OCI-LY3 (cell line): ENCODE measurements around the gene SFT2D3.

Experiments used
- H2AFZ ChIP-seq: fragments of 200-600, 300-600 bp; shearing (Covaris generic); 2 replicates; pipeline ENCODE4 v1.6.0; 2014; ENCODE audit warnings: antibody characterized with exemption, low read depth, low read length
- H3K27ac ChIP-seq: fragments of 200-600, 300-600 bp; sonication (generic); 2 replicates; pipeline ENCODE4 v1.5.1; 2014; ENCODE audit warnings: mild to moderate bottlenecking, low read length, moderate library complexity, mixed read lengths
- H3K27me3 ChIP-seq: fragments of 200-600, 300-600 bp; sonication (generic); 2 replicates; pipeline ENCODE4 v1.6.1; 2014; ENCODE audit warnings: low read depth, low read length, mixed read lengths
- H3K36me3 ChIP-seq: fragments of 200-600, 300-600 bp; sonication (generic); replicated peaks from 2 replicates; pipeline ENCODE3; 2014; ENCODE audit warnings: low read depth, low read length, mixed read lengths
- H3K4me1 ChIP-seq: fragments of 300-600, 200-600 bp; sonication (generic); 2 replicates; pipeline ENCODE4 v1.6.1; 2014; ENCODE audit warnings: low read length, mixed read lengths
- H3K4me2 ChIP-seq: fragments of 200-600, 300-600 bp; sonication (generic); 2 replicates; pipeline ENCODE4 v1.6.1; 2014; ENCODE audit warnings: low read length, mixed read lengths
- H3K4me3 ChIP-seq: fragments of 300-600, 200-600 bp; sonication (generic); 2 replicates; pipeline ENCODE4 v1.5.1; 2014; ENCODE audit warnings: antibody characterized with exemption, mild to moderate bottlenecking, low read length, moderate library complexity
- H3K79me2 ChIP-seq: fragments of 300-600, 200-600 bp; shearing (Covaris generic); 2 replicates; pipeline ENCODE4 v1.6.1; 2014; ENCODE audit warnings: mild to moderate bottlenecking, low read length, mixed read lengths
- H3K9ac ChIP-seq: fragments of 300-600, 200-600 bp; shearing (Covaris generic); 2 replicates; pipeline ENCODE4 v1.6.0; 2014; ENCODE audit warnings: mild to moderate bottlenecking, low read length, moderate library complexity
- H3K9me3 ChIP-seq: fragments of 200-600, 300-600 bp; shearing (Covaris generic); 2 replicates; pipeline ENCODE4 v1.6.1; 2014; ENCODE audit warnings: low read length, mixed read lengths; ENCODE audit not compliant: insufficient read depth
- H4K20me1 ChIP-seq: fragments of 200-600, 300-600 bp; sonication (generic); 2 replicates; pipeline ENCODE4 v1.6.1; 2016; ENCODE audit warnings: low read length, mixed read lengths; ENCODE audit not compliant: insufficient read depth
- EZH2phosphoT487 ChIP-seq: fragments of 200-600 bp; shearing (Covaris generic); IDR thresholded peaks from 2 replicates; pipeline ENCODE4 v1.6.1; 2018; ENCODE audit warnings: antibody characterized with exemption, mixed run types, low read depth
- TF ChIP-seq, protein P1 (sequence below): fragments of 200-600, 300-600 bp; sonication (generic); IDR thresholded peaks from 2 replicates; pipeline ENCODE4 v1.5.1; 2014; ENCODE audit warnings: antibody characterized with exemption, low read length, low read depth

SFT2D3 gene

DNA sequence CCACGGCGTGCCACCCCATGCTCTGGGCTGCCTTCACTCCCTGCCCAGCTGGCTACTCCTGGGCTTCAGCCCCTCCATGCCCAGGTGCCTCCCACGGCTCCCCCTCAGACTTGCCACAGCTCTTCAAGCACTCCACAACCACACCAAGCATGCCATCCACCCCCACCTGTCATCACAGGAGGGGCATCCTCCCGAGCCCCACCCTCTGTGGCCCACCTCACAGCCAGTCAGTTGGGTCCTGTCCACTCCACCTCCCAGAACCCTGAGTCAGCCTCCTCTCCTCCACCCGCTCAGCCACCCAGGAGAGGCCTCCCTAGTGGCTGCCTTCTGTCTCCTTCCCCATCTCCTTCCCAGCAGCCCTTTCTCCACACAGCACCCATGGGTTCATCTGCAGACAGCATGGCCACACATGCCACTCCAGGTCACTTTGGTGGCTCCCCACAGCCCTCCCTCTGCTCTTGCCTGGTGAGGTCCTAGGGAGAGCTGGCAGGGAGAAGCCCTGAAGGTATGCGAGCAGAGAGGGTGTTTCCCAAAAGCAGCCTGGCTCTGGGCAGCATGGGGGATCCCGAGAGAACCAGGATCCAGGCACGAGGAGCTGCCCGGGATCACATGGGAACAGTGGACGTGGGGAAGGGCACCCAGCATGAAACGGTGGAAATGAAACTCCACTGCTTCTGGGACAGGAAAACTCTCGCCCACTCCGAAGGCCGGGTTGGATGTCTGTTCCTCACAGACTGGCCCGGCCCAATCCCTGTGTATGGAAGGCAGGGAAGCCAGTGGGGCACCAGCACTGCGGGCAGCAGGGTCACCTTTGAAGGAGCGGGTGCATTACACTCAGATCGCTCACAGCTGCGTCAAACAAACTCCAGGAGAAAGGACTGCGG is 28.7 kb upstream of the SFT2D3 start:
- Histone ChIP-seq H3K4me2 (no peak overlapping the region), H3K4me3 (no peak overlapping the region), H2AFZ (no peak overlapping the region), H3K9me3 (no peaks in the 10 kb centered on the region), H3K27ac (no peak overlapping the region), H3K9ac (no peak overlapping the region), H3K36me3 (no peaks in the 10 kb centered on the region), H3K79me2 (no peaks in the 10 kb centered on the region), H3K27me3 (peaks cover 13% of the 10 kb centered on the region; the same call in 1 of the 2 replicates), H4K20me1 (no peaks in the 10 kb centered on the region), H3K4me1 (no peaks in the 10 kb centered on the region)
- TF ChIP-seq, protein P1, sequence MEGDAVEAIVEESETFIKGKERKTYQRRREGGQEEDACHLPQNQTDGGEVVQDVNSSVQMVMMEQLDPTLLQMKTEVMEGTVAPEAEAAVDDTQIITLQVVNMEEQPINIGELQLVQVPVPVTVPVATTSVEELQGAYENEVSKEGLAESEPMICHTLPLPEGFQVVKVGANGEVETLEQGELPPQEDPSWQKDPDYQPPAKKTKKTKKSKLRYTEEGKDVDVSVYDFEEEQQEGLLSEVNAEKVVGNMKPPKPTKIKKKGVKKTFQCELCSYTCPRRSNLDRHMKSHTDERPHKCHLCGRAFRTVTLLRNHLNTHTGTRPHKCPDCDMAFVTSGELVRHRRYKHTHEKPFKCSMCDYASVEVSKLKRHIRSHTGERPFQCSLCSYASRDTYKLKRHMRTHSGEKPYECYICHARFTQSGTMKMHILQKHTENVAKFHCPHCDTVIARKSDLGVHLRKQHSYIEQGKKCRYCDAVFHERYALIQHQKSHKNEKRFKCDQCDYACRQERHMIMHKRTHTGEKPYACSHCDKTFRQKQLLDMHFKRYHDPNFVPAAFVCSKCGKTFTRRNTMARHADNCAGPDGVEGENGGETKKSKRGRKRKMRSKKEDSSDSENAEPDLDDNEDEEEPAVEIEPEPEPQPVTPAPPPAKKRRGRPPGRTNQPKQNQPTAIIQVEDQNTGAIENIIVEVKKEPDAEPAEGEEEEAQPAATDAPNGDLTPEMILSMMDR = no peak
- TF ChIP-seq EZH2phosphoT487 = no peak

DNA sequence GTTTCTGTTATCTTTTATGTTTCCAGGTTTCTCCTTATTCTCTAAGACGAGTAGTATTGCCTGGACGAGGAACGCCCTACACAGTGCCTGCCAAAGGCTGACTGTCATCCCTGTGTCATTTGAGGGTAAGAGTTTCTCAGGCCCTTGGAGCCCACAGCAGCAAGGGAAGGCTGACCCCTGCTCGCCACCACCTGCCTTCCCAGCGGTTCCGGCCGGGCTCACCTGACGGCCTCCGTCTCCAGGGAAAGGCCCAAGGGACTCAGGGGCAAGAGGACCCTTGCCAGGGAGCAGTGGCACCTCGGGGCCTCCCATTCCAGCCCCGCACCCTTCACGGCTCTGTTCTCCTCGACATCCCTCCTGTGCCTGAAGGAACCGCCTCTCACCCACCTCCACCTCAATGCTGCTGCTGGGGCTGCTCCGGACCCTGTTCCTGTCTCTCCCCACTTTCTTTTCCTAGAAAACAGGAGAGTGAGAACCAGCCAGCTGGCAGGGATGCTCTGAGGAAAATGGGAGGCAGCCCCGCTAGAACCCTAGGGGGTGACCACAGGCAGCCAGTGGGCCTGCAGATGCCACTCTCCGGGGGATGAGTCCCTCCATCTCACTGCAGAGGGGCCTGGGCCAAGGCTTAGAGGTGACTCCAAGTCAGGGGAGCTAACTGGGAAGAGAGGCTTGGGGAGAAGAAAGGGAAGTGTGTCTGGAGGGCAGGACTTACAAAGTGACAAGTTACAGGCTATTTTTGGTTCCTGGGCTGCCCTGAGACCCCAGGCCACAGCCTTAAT is 27.8 kb upstream of the SFT2D3 start:
- H3K79me2 ChIP-seq = no peaks in the 10 kb centered on the region
- H3K27me3 ChIP-seq = peaks cover 13% of the 10 kb centered on the region; the same call in 1 of the 2 replicates
- H4K20me1 ChIP-seq = no peaks in the 10 kb centered on the region
- no peaks in the 10 kb centered on the region for H3K4me1 ChIP-seq
- TF ChIP-seq, protein P1 = no peak
- TF ChIP-seq EZH2phosphoT487 = no peak
- H3K9me3 ChIP-seq = no peaks in the 10 kb centered on the region
- no peak overlapping the region for H3K9ac ChIP-seq
- H3K27ac ChIP-seq = no peak overlapping the region
- no peak overlapping the region for H3K4me2 ChIP-seq
- H3K4me3 ChIP-seq = no peak overlapping the region
- H3K36me3 ChIP-seq = no peaks in the 10 kb centered on the region
- no peak overlapping the region for H2AFZ ChIP-seq

DNA sequence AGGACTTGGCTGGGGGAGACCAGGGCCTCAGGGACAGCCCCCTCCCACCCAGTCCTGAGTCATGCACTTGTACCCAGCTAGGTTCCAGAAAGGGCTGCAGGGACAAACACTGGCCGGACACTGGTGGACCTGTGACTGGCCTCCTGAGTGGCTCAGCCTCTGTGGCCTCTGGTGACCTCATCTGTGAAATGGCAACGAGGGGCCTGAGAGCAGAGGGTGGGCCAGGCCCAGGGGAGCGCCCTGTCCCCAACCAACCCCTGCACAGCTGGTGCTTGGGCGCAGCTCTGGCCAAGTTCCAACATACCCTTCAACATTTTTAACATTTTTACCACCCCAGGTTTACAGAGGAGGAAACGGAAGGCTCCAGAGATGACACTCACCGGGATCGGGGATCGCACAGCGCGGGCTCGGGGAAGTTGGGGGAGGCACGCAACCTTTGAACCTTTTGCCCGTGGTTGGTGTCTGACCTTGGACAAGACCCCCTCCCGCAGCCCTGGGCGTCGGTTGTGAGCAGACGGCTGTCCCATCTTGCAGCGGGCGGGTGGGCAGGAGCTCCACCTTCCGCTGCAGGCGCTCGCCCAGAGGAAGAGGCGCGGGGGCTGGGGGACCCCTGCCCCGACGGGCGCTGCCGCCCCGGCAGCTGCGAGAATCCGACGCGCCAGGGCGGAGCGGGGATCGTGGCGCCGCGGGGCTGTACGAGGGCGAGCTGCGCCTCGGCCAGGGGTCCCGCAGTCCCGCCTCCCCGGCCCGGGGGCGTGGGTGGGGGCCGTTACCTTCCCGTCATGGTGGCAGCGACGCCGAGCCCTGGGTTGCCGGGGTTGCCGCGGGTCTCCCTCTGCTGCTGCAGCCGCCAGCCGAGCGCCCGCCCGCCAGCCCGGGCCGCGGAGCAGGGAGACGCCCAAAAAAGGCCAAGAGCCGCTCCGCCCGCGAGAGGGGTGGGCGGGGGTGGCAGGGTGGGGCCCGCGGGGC is 26.8 kb upstream of the SFT2D3 start:
- no peak overlapping the region for H2AFZ ChIP-seq
- H3K9ac ChIP-seq = no peak overlapping the region
- H4K20me1 ChIP-seq = no peaks in the 10 kb centered on the region
- no peak overlapping the region for H3K27ac ChIP-seq
- H3K27me3 ChIP-seq = peaks cover 13% of the 10 kb centered on the region; the same call in 1 of the 2 replicates
- no peaks in the 10 kb centered on the region for H3K4me1 ChIP-seq
- no peak for TF ChIP-seq EZH2phosphoT487
- TF ChIP-seq, protein P1 = no peak
- no peak overlapping the region for H3K4me3 ChIP-seq
- H3K36me3 ChIP-seq = no peaks in the 10 kb centered on the region
- H3K9me3 ChIP-seq = no peaks in the 10 kb centered on the region
- H3K79me2 ChIP-seq = no peaks in the 10 kb centered on the region
- H3K4me2 ChIP-seq = no peak overlapping the region
